GM18519 (cell line): Measurements from ENCODE around the gene S100A7.
"Not testable (repeated sequence)": the region's sequence is repeated elsewhere in the genome, so short reads cannot be mapped to it uniquely, and the experiment has no call there.

ENCODE experiments used
- ATAC-seq: cut with Tn5 transposase; IDR thresholded peaks from one replicate; pipeline ENCODE4 v1.9.1; 2021; ENCODE audit warnings: mild to moderate bottlenecking, moderate library complexity; ENCODE audit not compliant: unreplicated experiment, low FRiP score

Gene S100A7

DNA sequence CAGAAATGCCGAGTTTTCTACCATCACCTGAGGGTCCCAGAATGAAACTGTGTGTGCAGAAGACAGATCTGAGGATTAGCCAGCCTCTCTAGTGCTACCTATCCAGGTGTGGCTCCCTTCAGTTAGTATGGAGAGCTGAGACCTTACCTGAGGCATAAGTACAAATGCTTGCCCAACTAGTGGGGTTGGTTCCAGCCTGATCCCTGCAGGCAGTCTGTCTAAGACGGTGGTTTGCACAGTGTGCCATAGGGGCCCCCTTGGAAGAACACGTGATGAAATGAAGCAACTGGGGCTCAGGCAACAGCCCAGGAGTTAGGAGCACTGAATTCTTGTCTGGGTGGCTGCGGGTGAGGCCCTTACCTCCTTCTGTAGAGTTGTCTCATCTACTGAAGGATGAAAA, 28.5 kb downstream of the S100A7 start:
- no peak for ATAC-seq

DNA sequence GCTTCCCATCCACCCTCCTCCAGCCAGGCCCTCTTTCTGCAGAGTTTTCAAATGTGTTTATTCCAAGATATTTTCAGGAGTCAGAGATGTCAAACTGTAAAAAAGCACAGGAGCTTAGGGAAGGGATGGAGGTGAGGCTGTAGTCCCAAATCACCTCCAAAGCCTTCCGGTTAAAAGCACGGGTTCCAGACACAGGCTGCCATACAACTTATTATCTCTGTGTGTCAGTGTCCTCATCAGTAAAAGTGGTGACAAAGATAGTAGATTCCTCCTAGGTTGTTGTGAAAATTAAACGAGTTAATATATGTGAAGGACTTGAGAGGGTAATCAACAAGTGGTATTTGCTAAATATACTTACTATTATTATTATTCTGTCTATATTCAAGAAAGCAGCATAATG, 29.0 kb downstream of the S100A7 start:
- ATAC-seq: no peak

DNA sequence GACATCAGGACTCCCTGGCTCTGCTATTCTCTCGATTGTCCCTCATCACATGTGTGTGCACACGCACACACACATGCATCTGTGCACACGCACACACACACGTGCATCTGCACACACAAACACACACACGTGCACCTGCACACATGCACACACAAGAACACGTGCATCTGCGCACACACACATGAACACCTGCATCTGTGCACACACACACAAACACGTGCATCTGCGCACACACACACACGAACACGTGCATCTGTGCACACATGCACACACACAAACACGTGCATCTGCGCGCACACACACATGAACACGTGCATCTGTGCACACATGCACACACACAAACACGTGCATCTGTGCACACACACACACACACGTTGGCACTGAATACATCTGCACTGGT, 29.4 kb downstream of the S100A7 start:
- no peak for ATAC-seq

DNA sequence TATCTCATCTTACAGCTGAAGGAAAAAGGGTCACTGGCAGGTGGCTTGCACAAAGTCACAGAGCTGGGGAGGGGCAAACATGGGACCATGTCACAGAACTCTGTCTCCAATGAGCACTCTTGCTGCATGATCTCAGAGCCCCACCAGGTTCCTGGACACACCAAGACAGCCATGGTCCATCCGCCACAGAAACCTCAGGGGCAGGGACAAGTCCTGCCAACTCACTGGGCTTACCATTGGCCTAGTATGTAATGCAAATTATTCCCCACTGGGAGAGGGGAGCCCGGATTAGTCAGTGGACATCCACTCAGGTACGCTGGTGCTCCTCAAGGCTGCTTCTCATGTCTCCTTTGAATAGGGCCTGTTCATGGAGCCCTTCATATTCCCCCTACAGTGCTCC, 29.9 kb downstream of the S100A7 start:
- ATAC-seq: no peak

DNA sequence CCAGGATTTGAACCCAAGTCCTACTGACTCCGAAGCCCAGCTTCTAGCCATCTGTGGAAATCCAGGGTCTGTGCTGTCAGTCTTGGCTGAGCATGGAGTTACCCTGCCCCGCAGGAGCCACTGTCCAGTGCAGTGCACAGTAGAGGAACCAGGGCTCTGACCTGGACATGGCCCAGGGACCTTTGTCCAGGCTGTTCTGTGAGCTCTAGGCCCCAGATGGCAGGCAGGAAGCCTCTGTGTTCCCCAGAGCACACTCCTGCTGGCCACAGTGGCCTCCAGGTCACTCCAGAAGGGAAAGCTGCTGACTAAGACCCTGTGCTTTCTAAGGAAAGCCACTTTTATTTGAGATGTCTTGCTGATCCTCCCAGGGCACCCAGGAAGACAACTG, 30.3 kb downstream of the S100A7 start:
- ATAC-seq: no peak

DNA sequence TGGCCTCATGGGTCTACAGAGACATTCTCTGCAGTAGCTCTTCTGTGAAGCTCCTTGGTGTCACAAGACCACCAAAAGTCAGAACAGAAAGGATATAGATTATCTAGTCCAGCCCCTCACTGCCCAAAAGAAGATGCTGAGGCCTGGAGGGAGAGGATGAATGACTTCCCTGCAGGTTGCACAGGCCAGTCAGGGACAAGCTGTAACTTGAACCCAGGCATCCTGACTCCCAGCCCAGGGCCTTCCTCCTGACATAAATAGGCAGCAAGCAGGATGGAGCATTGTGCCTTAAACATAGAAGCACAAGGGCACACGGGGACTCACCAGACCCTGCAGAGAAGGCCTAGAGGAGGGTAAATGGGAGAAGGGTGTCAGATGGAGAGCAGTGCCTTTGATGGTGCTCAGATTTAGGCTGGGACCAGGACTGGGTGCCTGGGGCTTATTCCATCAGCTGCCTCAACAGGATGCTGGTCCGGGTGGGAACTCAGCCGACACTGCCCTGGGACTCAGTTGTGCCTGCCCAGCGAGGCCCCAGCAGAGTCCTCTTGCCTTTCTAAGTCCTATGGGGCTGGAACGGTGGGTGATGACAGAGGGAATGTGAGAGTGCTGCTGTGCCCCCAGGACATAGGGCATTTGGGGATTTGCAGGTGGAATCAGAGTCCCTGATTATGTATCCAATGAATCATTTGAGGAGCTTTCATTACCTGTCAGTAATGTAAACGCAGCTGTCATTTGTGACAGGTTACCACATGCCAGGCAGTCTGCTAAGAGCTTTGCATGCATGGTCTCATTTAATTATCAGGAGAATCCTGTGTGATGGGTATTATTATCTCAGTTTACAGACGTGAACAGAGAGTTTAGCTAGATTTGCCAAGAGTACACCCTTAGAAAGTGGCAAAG, 30.9 kb downstream of the S100A7 start:
- no peak for ATAC-seq

DNA sequence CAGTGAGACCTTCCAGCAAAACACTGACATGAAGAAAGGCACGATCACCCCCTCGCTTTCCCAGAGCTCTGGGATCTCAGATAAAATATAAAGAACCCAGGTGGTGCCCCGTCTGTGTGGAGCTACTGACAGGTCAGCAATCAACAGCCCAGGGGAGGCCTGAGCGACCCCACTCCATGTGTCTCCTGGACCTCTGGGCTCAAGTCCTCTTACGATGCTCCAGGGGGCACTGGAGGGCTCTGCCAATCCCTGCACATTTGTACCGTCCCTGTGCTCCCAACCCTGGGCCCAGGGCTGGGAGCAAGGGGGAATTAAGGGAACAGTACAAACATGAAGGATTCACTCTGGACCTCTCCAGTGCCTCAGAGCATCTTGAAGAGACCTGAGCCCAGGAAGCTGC, 31.7 kb downstream of the S100A7 start:
- ATAC-seq: no peak

DNA sequence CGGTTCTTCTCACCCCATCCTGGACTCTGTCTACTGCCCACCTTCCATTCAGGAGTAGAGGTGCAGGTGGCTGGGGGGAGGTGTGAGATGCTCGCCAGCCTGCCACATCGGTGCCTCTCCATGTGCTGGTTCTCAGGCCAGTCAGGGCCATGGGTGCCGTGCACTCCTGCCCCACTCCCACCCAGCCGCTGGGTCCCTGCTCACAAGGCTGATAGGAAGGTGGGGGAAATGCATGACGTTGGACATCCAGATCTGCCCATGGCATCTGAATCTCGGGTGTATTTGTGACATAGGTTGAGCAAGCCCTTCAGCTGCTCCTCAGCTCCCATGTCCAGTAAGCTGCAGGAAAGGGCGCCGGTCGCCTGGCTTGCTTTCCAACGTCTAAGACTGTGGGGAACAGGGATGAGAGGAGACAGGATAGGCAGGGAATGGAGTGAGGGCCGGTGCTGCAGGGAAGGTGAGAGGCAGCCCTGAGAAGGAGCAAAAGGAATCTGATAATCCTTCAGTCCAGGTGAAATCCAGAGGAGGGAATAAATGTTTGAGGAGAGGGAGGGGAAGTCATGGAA, 32.3 kb downstream of the S100A7 start:
- no peak for ATAC-seq

DNA sequence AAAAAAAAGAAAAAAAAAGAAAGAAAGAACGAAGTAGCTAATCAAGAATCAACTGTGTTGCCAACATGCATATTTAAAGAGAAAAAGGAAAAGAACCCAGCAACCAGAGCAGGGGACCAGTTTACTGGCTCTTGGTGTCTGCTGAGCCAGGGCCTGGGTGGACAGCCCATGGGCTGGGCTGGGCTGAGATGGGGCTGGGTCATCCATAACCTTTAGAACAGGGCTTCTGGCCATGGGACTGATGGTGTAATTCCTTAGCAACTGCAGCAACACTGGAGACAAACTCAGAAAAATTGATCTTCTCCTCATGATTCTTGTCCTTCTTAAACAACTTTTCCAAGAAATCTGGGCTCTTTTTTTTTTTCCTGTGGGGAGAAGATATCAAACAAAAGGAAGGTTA, 33.6 kb downstream of the S100A7 start:
- ATAC-seq: no peak

DNA sequence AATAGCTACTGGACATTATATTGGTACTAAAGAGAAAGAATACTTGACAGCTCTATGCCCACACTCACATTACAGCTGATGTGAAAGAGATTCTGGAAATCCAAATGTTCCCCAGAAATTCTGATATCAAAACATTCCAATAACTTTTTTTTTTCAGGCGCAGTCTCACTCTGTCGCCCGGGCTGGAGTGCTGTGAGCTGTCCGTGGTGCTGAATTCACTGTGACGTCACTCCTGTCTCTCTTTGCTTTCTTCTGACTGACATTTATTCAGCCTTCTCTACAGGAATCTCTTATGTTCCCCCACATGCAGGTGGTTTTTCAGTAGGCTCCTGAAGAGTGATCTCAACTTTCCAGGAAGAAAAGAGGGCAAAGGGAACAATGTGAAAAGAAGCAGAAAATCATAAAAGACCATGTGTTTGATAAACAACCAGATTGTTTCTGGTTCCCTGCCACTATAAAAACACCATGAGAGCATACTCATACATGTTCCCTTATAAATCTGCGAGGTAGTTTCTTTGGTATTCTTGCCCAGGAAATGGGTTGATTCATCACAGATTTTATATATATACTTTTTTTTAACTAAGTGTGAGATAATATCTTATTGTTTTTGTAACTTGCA, 37.9 kb downstream of the S100A7 start:
- no peak for ATAC-seq

DNA sequence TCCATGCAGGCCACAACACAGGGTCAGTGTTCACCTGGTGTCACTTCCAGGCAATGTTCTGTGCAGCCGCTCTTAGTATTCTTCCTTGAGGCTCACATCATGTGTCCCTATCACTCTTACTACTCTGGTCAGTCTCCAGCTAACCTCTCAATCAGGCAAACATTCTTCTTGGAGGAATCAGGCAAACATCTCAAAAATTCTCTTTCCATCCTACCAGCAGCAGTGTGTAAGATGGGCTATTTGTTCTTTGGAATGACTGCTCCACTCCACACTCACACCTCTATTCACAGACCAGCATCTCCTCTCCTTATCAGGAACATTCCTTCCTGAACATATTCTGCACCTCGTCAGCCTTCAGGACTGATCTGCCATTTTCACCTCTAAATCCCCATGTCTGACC, 40.1 kb downstream of the S100A7 start:
- ATAC-seq: no peak

DNA sequence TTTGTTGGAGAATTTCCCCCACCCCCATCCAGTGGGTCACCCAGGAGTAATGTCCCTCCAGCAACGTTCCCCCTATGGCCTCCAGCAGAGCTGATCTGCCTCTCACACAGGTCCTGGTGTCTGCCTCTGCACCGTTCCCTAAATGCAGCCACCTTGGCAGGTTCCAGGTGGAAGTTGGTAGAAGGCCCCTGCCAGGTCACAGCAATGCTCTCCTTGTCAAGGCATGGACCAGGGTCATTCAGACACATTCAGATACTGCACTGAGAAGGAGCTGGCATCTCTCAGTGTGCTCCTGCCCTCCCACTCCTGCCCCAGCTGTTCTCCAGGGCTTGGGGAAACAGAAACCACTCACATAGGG, 41.0 kb downstream of the S100A7 start:
- ATAC-seq: not testable (repeated sequence)

DNA sequence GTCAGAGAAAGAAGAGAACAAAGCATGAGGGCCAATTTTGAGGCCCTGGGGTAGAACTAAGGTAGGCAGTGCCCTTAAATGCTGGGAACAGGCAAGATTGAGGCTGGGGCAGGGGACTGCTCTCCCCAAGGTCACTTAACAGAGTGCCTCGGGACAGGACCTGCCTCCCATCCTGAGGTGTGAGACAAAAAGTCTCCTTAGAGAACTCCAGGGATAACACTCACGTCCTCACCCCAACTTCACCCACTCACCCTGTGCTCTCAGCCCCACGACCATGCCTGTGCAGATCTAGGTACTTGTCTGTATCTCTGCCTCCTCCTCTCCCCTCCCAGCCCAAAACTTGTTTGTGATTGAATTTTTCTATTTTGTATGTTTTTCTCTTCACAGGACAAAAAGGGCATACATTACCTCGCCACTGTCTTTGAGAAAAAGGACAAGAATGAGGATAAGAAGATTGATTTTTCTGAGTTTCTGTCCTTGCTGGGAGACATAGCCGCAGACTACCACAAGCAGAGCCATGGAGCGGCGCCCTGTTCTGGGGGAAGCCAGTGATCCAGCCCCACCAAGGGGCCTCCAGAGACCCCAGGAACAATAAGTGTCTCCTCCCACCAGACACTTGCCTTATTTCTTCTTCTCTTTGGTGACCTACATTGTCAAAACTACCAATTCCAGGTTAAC, 41.6 kb downstream of the S100A7 start:
- ATAC-seq: not testable (repeated sequence)

DNA sequence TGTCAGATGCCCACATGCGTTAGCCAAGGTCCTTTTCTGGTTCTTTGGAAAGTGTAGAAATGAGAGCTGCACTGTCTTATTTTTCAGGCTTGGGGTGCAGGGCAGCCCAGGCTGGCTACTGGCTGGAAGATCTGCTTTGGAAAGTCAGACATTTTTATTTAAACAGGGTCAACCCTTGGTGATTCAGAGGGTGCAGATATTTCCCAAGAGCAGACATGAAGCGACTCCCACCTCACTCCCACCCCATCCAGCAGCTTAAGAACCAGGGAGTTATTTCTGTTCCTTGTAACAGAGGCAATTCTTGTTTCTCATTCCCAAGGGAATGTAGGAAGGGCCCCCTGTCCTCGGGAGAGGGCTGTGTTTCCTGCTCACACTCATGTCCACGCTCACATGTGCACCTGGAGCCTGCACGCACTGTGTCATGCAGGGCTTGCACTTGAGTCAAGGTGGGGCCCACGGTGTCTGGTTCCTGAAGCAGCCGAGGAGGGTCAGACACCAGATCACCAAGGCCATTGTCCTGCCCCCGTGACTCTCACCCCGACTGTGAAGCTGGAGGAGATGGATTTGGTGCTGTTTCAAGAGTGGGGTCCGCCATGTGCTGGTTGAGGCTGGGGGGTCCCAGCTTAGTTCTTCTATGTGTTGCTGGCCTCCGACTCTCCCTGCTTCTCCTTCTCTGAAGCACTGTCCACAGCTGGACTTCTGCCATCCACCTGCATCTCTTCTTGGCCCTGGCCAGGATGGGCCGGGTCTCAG, 43.1 kb downstream of the S100A7 start:
- no peak for ATAC-seq

DNA sequence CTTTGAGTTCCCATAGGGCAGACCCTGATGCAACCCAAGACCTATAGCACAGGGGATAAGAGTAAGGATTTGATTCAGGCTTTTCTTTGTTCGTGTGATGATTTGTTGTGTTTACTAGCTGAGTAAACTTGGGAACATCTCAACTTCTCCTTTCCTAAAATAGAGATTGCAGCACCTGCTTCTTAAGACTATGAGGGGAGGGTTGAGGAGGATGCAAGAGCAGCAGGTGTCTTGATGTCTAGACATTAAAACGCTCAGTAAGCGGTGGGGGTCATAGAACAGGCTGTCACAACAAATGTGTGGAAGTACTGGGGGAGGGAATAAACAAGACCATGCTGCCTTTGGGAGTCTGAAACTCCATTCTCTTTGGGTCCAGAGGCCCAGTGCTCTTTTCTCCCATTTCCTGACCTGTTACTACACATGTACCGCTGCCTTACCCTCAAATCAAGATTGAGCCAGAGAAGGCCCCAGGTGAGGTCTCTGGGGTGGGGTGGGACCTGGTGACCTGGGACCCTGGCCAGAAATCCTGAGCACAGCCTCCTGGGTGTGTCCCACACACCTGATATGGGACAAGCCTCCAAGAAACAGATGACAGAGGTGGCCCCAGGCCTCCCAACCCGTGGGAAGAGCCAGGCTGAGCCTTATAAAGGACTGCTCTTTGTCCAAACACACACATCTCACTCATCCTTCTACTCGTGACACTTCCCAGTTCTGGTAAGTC, 44.4 kb downstream of the S100A7 start, which contains the start of gene S100A7A:
TSS of gene S100A7A (plus strand) at position 671 of the 721 bp plus-strand sequence. CDS start 1,563 bp downstream, outside the sequence.
- no peak for ATAC-seq

DNA sequence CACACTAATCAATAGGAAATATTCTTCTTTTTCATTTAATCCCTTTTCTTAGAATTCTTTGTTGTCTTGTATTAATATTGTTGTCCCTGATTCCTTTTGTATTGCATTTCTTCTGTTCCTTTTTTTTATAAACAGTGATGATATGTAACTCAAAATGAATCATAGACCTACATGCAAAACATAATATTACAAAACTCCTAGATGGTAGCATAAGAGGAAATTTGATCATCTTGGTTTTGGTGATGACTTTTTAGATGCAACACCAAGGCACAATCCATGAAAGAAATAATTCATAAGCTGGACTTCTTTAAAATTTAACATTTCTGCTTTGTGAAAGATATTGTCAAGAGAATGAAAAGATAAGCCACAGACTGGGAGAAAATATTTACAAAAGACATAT, 46.5 kb downstream of the S100A7 start:
- not testable (repeated sequence) for ATAC-seq
